Esophagus muscularis mucosa (tissue), 4 donors: Measurements from ENCODE around the gene L3MBTL4. TPM values are rescaled to one million over a fixed set of nuclear protein-coding genes. Genes with fewer than 3 reads are reported as not detected.

Experiments used
- DNase-seq: peaks from one replicate; pipeline ENCODE4 v3.0.0-alpha.2; 2017; ENCODE audit errors: extremely low spot score
- H3K27ac ChIP-seq, 4 donors: fragments of 200-600 bp; sonication (generic); replicated peaks in 1 of 4; 1 replicate in 3 of 4; 2 replicates in 1 of 4; pipeline ENCODE4 v1.5.1; 2016 to 2019; ENCODE audit warnings: mild to moderate bottlenecking in 1 of 4
- H3K27me3 ChIP-seq, 4 donors: fragments of 200-600 bp; sonication (generic); one replicate each; pipeline versions ENCODE4 v1.5.1 to v1.6.0; 2016 to 2019
- H3K36me3 ChIP-seq, 4 donors: fragments of 200-600 bp; sonication (generic); one replicate each; pipeline ENCODE4 v1.5.1; 2016 to 2019
- H3K4me1 ChIP-seq, 4 donors: fragments of 200-600 bp; sonication (generic); one replicate each; pipeline ENCODE4 v1.5.1; 2016 to 2019
- H3K4me3 ChIP-seq, 4 donors: fragments of 200-600 bp; sonication (generic); 1 replicate in 2 of 4; 2 replicates in 2 of 4; pipeline ENCODE4 v1.5.1; 2016 to 2019; ENCODE audit warnings: mild to moderate bottlenecking in 4 of 4, moderate library complexity in 1 of 4
- H3K9me3 ChIP-seq, 4 donors: fragments of 200-600 bp; sonication (generic); 1 replicate in 3 of 4; 2 replicates in 1 of 4; pipeline ENCODE4 v1.5.1; 2016 to 2019
- CTCF ChIP-seq, 3 experiments: fragments of 200-600 bp in 2 of 3; fragments of 450-650 bp in 1 of 3; sonication (generic) in 2 of 3; IDR thresholded peaks; one replicate each; pipeline ENCODE4 v1.5.1; 2017 to 2019; ENCODE audit warnings: antibody characterized with exemption in 3 of 3, mild to moderate bottlenecking in 2 of 3, moderate library complexity in 1 of 3
- EP300 ChIP-seq: sonication (generic); formaldehyde crosslinking; IDR thresholded peaks from one replicate; pipeline ENCODE4 v1.6.1; 2017; ENCODE audit warnings: antibody characterized with exemption
- POLR2A ChIP-seq: fragments of 450-650 bp; IDR thresholded peaks from one replicate; pipeline ENCODE4 v1.6.1; 2017; ENCODE audit warnings: antibody characterized with exemption, moderate library complexity, mild to moderate bottlenecking, low read depth
- POLR2AphosphoS5 ChIP-seq, 2 donors: sonication (generic); formaldehyde crosslinking; IDR thresholded peaks; one replicate each; pipeline ENCODE4 v1.6.1; 2017; ENCODE audit warnings: antibody characterized with exemption in 2 of 2
- WGBS: methylation state at CpG from one replicate; pipeline ENCODE4 v1.1.5; 2018; 5-methylcytosine and 5-hydroxymethylcytosine counted together
- intact Hi-C: fragments of 100-400 bp; cut with DNase I; formaldehyde crosslinking; loops from one replicate; pipeline ENCODE4 v1.15.1; 2023
- total RNA-seq, 4 donors: library from RNA; depleted of rRNA; stranded (reverse); fragments of >200 nt; gene quantifications; one replicate each; pipeline versions ENCODE4 v1.1.0 to v1.2.1, GENCODE V29; 2016

Gene L3MBTL4
- total RNA-seq, 4 donors from 2014 or later = 1.0 to 2.9 (median 1.6) TPM

GRCh38 chr18:6404834-6405233, 9.9 kb downstream of the L3MBTL4 start:
- H3K36me3 ChIP-seq = no peaks in the 10 kb centered on the region
- WGBS = 86% methylated on average over 5 of the region's 5 CpGs
- intact Hi-C loops = no loop called here

GRCh38 chr18:6401687-6402086, 13.0 kb downstream of the L3MBTL4 start:
- WGBS = 68% methylated on average over 8 of the region's 8 CpGs
- Histone ChIP-seq H3K27me3 (no peaks in the 10 kb centered on the region), H3K4me1 (peaks cover 0 to 8% (median 0%) of the 10 kb centered on the region in 4 donors), H3K9me3 (no peaks in the 10 kb centered on the region), H3K36me3 (no peaks in the 10 kb centered on the region), H3K4me3 (no peak overlapping the region), H3K27ac (no peak overlapping the region)
- intact Hi-C loops = no loop called here
- no peak for TF ChIP-seq POLR2A
- TF ChIP-seq CTCF (IDR thresholded peaks at IDR 0.05) = no peak
- no peak for TF ChIP-seq POLR2AphosphoS5 (IDR thresholded peaks at IDR 0.05)
- no peak for TF ChIP-seq EP300
- DNase-seq = no peak

More at GRCh38 chr18:6404834-6405233, 9.9 kb downstream of the L3MBTL4 start:
- Histone ChIP-seq H3K27ac (no peak overlapping the region), H3K9me3 (no peaks in the 10 kb centered on the region), H3K27me3 (no peaks in the 10 kb centered on the region), H3K4me3 (no peak overlapping the region), H3K4me1 (peaks cover 0 to 8% (median 0%) of the 10 kb centered on the region in 4 donors)
- DNase-seq = no peak
- TF ChIP-seq POLR2AphosphoS5 (IDR thresholded peaks at IDR 0.05) (no peak), EP300 (no peak), POLR2A (no peak), CTCF (IDR thresholded peaks at IDR 0.05) (no peak)

GRCh38 chr18:6399776-6400175, 14.9 kb downstream of the L3MBTL4 start:
- intact Hi-C loops = no loop called here
- H3K27ac ChIP-seq = no peak overlapping the region
- no peak overlapping the region for H3K4me3 ChIP-seq
- no peak for TF ChIP-seq POLR2A
- TF ChIP-seq POLR2AphosphoS5 (IDR thresholded peaks at IDR 0.05) = no peak
- TF ChIP-seq CTCF (IDR thresholded peaks at IDR 0.05) = no peak
- no peaks in the 10 kb centered on the region for H3K4me1 ChIP-seq
- no peaks in the 10 kb centered on the region for H3K9me3 ChIP-seq
- H3K27me3 ChIP-seq = no peaks in the 10 kb centered on the region
- WGBS = 84% methylated on average over 1 of the region's 1 CpG
- no peaks in the 10 kb centered on the region for H3K36me3 ChIP-seq
- DNase-seq = no peak

- Histone ChIP-seq H3K4me1 (no peaks in the 10 kb centered on the region), H3K36me3 (no peaks in the 10 kb centered on the region), H3K27ac (no peak overlapping the region), H3K9me3 (peaks cover 0 to 3% (median 0%) of the 10 kb centered on the region in 4 donors), H3K4me3 (no peak overlapping the region), H3K27me3 (no peaks in the 10 kb centered on the region)
- no peak for DNase-seq
- TF ChIP-seq EP300 = no peak
- TF ChIP-seq POLR2A = no peak
- TF ChIP-seq CTCF (IDR thresholded peaks at IDR 0.05) = no peak
- TF ChIP-seq POLR2AphosphoS5 (IDR thresholded peaks at IDR 0.05) = no peak
- WGBS = 85% methylated on average over 6 of the region's 6 CpGs
- intact Hi-C loops = no loop called here
These were observed 16.7 kb downstream of the L3MBTL4 start for GRCh38 chr18:6397931-6398566.

GRCh38 chr18:6396847-6397246, 17.9 kb downstream of the L3MBTL4 start:
- no peaks in the 10 kb centered on the region for H3K27me3 ChIP-seq
- peaks cover 0 to 11% (median 3%) of the 10 kb centered on the region in 4 donors for H3K9me3 ChIP-seq
- H3K36me3 ChIP-seq = no peaks in the 10 kb centered on the region
- intact Hi-C loops = no loop called here
- 70% methylated on average over 5 of the region's 5 CpGs for WGBS
- H3K4me1 ChIP-seq = no peaks in the 10 kb centered on the region
- TF ChIP-seq POLR2A = no peak
- no peak for TF ChIP-seq EP300
- no peak for TF ChIP-seq POLR2AphosphoS5 (IDR thresholded peaks at IDR 0.05)
- TF ChIP-seq CTCF (IDR thresholded peaks at IDR 0.05) = no peak
- no peak overlapping the region for H3K27ac ChIP-seq
- H3K4me3 ChIP-seq = no peak overlapping the region
- no peak for DNase-seq
